ENCODE results near the gene SRSF9.

DNA sequence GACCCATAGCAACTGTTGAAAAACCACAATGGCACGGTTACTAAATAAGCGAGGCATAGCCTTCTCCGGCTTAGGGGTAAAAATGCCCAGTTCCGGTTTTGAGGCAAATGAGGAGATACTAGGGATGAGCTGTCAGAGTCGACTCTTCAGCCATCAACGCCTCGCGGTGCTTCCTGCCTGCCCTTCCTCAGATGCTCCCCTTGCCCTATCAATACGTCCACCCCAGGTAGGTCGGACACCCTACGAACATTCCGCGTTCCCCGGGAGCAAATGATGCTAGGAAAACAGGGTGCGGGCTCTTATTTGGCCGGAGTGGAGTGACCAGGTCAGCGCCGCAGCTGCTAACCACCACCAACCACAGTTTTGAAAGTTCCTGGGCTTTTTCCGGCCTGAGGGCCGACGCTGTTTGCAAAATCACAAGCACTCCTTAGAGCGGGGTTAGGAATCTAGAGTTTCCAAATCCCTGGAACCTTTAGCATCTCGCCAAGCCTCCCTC is 1.2 kb downstream of the SRSF9 start:
- TF ChIP-seq, protein P1, sequence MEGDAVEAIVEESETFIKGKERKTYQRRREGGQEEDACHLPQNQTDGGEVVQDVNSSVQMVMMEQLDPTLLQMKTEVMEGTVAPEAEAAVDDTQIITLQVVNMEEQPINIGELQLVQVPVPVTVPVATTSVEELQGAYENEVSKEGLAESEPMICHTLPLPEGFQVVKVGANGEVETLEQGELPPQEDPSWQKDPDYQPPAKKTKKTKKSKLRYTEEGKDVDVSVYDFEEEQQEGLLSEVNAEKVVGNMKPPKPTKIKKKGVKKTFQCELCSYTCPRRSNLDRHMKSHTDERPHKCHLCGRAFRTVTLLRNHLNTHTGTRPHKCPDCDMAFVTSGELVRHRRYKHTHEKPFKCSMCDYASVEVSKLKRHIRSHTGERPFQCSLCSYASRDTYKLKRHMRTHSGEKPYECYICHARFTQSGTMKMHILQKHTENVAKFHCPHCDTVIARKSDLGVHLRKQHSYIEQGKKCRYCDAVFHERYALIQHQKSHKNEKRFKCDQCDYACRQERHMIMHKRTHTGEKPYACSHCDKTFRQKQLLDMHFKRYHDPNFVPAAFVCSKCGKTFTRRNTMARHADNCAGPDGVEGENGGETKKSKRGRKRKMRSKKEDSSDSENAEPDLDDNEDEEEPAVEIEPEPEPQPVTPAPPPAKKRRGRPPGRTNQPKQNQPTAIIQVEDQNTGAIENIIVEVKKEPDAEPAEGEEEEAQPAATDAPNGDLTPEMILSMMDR (IDR thresholded peaks at IDR 0.05; ENCODE audit: poor library complexity), result no peak
- no peak for TF ChIP-seq EZH2phosphoT487 (IDR thresholded peaks at IDR 0.05; ENCODE audit: low read depth, severe bottlenecking, unreplicated experiment)

All from hepatocyte (in vitro differentiated cells).